Hair follicle dermal papilla cell (primary cell): ENCODE data around the gene BCLAF1. TPM values are rescaled to one million over a fixed set of nuclear protein-coding genes. Genes with fewer than 3 reads are reported as not detected.

ENCODE experiments used
- small RNA-seq: library from RNA; depleted of rRNA; stranded (forward); fragments of <200 nt; gene quantifications from one replicate; pipeline ENCODE3, GENCODE V24; 2012
- total RNA-seq: library from RNA; depleted of rRNA; stranded (reverse); fragments of >200 nt; gene quantifications from 2 replicates; pipeline ENCODE4 v1.2.3, GENCODE V29; 2012

Gene BCLAF1
- 118 and 138 TPM in 2 replicates for total RNA-seq

GRCh38 chr6:136289579-136290409 is at the start of gene BCLAF1:
Gene BCLAF1 (minus strand): TSS chr6:136289846. CDS start chr6:136279866, 9,980 bp downstream.

GRCh38 chr6:136249811-136250685 is 39.6 kb downstream of the BCLAF1 start, which contains the start of gene MTFR2:
Gene MTFR2 (minus strand): TSS chr6:136250311. CDS start chr6:136249099, 1,212 bp downstream.

Small RNA genes lying within 50 kb of the gene (small RNA-seq; reads per million reads assigned to genes)
- 1.9 reads per million, percentile 43 among the genes with 10 or more reads in this experiment for gene AL023284.1

Other genes starting within 250 kb of the BCLAF1 start
- gene MTFR2, start 39.5 kb downstream of the BCLAF1 start, total RNA-seq = 0.49 and 0.73 TPM in 2 replicates